ENCODE data around the gene LCN6. TPM values are rescaled to one million over a fixed set of nuclear protein-coding genes. Genes with fewer than 3 reads are reported as not detected.
A peak's percentile ranks its signal among the peaks of the same experiment; 100 is the strongest.

The LCN6 gene
- total and polyA plus RNA-seq, 2 of the 13 experiments (the other 11 are each of a cell fraction or from before 2014, with no cell fraction given): not detected

- TF ChIP-seq ZNF124 (CRISPR knock-in tag; IDR thresholded peaks at IDR 0.05) (no peak; the same call in 1 of the 2 replicates), ZNF432 (CRISPR knock-in tag; IDR thresholded peaks at IDR 0.05; ENCODE audit: borderline replicate concordance) (no peak), NFAT5 (CRISPR knock-in tag; IDR thresholded peaks at IDR 0.05) (peak; percentile 82; the same call in 1 of the 2 replicates), PHB2 (IDR thresholded peaks at IDR 0.05; ENCODE audit: partially characterized antibody) (no peak), ARID2 (CRISPR knock-in tag; IDR thresholded peaks at IDR 0.05; ENCODE audit: borderline replicate concordance) (no peak; the same call in 1 of the 2 replicates), ZNF30 (CRISPR knock-in tag; IDR thresholded peaks at IDR 0.05) (no peak), ZNF781 (CRISPR knock-in tag; IDR thresholded peaks at IDR 0.05; ENCODE audit: borderline replicate concordance, not compliant biosample characterization) (peak; percentile 39), RBAK (CRISPR knock-in tag; IDR thresholded peaks at IDR 0.05) (no peak), JUND (CRISPR knock-in tag; IDR thresholded peaks at IDR 0.05) (no peak), SP140L (CRISPR knock-in tag; IDR thresholded peaks at IDR 0.05; ENCODE audit: borderline replicate concordance) (no peak), ZNF780A (CRISPR knock-in tag; IDR thresholded peaks at IDR 0.05) (no peak), AFF4 (CRISPR knock-in tag; IDR thresholded peaks at IDR 0.05) (no peak), ZFYVE20 (CRISPR knock-in tag; IDR thresholded peaks at IDR 0.05; ENCODE audit: borderline replicate concordance, low read depth) (no peak), ZNF512B (CRISPR knock-in tag; IDR thresholded peaks at IDR 0.05; ENCODE audit: borderline replicate concordance) (no peak), DDIT3 (CRISPR knock-in tag; IDR thresholded peaks at IDR 0.05) (no peak), IKZF1 (IDR thresholded peaks at IDR 0.05) (no peak), HNRNPH1 (optimal IDR thresholded peaks at IDR 0.05; ENCODE audit: low read depth, low read length) (no peak), ZNF253 (CRISPR knock-in tag; IDR thresholded peaks at IDR 0.05; ENCODE audit: borderline replicate concordance) (no peak), ZNF230 (CRISPR knock-in tag; IDR thresholded peaks at IDR 0.05) (no peak)
These were observed 20.2 kb downstream of the LCN6 start (continued) for GRCh38 chr9:136728080-136728547.
